VCaP (cell line): Measurements from ENCODE around the gene RASA2.
A peak's percentile ranks its signal among the peaks of the same experiment; 100 is the strongest.

Experiments
- H3K27ac ChIP-seq: fragments of 450-650 bp; 2 replicates; pipeline ENCODE4 v1.5.1; 2017
- TF ChIP-seq, protein P1 (sequence below): fragments of 450-650 bp; conservative IDR thresholded peaks from 2 replicates; pipeline ENCODE4 v1.5.1; 2017; ENCODE audit warnings: mild to moderate bottlenecking, moderate library complexity

The RASA2 gene

DNA sequence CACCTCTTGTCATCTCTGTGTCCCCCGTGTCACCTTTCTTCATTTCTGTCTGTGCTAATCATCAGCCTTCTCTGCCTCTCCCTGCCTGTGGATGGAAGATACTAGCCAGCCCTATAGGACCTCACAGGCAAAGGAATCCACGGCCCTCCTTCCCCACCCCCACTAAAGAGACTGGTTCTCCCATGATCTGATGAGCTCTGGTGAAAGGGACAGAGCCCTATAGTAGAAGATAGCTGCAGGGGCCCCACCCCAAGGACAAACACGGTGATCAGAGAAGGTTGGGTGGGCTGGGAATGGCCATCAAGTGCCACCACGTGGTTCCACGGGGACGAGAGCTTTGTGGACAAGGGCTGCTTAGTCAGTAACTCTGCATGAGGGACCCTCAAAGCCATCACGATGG is 27.8 kb upstream of the RASA2 start:
- TF ChIP-seq, protein P1, sequence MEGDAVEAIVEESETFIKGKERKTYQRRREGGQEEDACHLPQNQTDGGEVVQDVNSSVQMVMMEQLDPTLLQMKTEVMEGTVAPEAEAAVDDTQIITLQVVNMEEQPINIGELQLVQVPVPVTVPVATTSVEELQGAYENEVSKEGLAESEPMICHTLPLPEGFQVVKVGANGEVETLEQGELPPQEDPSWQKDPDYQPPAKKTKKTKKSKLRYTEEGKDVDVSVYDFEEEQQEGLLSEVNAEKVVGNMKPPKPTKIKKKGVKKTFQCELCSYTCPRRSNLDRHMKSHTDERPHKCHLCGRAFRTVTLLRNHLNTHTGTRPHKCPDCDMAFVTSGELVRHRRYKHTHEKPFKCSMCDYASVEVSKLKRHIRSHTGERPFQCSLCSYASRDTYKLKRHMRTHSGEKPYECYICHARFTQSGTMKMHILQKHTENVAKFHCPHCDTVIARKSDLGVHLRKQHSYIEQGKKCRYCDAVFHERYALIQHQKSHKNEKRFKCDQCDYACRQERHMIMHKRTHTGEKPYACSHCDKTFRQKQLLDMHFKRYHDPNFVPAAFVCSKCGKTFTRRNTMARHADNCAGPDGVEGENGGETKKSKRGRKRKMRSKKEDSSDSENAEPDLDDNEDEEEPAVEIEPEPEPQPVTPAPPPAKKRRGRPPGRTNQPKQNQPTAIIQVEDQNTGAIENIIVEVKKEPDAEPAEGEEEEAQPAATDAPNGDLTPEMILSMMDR = no peak

DNA sequence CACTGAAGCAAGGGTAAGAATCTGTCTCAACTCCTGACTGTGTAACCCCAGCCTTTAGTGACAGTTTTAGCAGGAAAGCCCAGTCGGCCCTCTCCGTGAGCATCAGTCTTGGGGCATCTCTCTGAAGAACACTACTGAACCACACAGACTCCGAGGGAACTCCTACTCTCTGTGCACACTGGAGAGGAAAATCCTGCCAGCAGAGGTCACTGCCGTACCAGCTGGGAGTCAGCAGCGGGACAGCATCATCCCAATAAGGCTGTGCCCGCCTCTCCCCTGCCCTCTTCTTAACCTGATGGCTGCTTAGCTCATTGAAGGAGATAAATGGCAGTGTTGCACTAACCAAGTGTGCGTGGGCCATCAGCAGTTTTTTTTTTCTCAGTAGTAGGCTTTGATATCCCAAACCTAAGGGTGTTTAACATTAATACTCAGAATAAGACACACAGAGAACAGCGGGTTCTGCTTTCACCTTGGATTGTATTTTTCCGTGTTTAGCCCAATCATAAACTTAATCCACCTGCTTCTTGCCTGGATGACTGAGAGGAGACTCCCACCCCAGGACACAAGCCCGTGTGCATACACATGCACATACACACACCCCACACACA is 26.6 kb upstream of the RASA2 start:
- TF ChIP-seq, protein P1 = peak; percentile 96

More for the DNA sequence above, 27.8 kb upstream of the RASA2 start:
- H3K27ac ChIP-seq = no peak overlapping the region

DNA sequence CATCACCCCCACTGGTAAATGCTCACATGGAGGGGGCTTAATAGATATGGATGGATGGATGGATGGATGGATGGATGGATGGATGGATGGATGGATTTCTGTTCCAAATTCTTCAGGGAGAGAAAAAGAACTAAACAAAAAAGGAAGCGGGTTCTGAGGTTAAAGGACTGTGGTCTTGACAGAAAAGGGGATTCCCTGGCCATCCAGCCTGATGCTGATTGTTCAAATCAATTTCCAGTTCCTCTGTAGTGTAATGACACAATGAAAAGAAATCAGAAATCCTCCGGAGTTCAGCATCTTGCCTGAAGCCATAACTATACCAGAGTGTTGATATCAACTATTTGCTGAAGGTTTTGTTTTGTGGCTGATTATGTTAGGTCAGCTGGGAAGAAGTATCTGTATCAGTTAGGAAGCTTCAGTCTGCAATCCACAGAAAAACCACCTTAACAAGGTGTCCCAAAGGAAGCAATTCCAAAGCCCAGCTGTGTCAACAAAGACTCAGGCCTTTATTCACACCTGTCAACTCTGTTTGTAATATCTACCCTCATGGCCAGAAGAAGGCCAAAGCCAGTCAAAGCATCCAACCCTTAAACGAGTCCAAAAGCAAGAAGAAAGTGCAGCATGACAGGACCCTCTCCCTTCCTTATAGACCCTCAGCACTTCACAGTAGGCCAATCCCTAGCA is 24.5 kb upstream of the RASA2 start:
- TF ChIP-seq, protein P1 = no peak
- no peak overlapping the region for H3K27ac ChIP-seq

More for the DNA sequence above, 26.6 kb upstream of the RASA2 start:
- H3K27ac ChIP-seq = no peak overlapping the region

DNA sequence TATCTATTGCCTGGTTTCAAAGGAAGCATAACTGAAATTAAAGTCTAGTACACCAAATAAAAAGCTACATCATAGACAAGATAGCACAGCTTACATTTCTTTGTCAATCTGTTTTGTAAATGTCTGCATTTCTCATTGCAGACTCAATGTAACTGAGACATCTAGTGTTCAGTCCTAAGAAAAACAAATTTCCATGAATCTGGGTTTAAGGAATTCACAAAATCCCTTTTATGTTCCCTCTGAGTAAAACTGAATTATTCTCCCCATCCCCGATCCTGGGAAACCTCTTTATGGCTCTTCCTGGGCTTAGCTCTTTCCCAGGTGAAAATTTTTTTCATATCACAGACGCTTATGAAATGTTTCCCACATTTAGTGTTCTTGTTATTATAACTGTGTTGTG is 21.6 kb upstream of the RASA2 start:
- TF ChIP-seq, protein P1 = peak; percentile 69

DNA sequence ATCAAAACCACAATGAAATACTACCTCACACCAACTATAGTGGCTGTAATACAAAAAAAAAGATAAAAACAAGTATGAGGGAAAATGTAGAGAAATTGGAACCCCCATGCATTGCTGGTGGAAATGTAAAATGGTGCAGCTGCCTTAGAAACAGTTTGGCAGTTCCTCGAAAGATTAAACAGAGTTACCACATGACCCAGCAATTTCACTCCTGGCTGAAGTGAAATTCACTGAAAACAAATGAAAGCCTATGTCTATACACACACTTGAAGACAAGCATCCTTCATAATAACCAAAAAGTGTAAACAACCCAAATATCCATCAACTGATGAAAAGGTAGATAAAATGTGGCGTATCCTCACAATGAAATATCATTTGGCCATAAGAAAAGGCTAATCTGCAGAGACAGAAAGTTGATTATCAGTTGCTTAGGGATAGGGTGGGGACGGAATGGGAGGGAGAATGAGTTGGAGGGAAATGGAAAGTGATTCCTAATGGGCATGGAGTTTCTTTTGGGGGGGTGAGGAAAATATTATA is 20.1 kb upstream of the RASA2 start:
- H3K27ac ChIP-seq = no peak overlapping the region
- TF ChIP-seq, protein P1 = no peak

More for the DNA sequence above, 21.6 kb upstream of the RASA2 start:
- H3K27ac ChIP-seq = no peak overlapping the region

DNA sequence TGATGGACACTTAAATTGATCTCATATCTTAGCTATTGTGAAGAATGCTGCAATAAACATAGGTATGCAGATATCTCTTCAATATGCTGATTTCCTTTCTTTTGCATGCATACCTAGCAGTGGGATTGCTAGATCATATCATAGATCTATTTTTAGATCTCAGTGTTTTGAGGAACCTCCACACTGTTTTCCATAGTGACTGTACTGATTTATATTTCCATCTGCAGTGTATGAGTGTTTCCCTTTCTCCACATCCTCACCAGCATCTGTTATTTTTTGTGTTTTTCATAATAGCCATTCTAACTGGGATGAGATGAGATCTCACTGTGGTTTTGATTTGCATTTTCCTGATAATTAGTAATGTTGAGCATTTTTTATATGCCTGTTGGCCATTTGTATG is 17.1 kb upstream of the RASA2 start:
- no peak overlapping the region for H3K27ac ChIP-seq
- TF ChIP-seq, protein P1 = no peak

DNA sequence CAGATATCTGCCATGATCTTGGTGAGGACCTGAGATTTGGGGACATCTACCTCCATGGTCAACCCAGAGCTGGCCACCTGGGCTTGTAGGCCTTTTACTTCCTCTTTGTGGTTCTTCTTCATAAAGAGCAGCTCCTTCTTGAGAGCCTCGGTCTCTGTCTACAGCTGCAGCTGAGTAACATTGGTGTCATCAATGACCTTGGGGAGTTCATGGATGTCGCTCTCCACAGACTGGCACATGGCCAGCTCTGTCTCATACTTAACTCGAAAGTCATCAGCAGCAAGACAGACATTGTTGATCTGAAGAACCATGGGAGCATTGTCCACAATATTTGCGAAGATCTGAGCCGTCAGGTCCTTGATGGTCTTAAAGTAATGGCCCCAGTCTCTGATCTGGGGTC is 15.7 kb upstream of the RASA2 start:
- TF ChIP-seq, protein P1 = no peak
- H3K27ac ChIP-seq = no peak overlapping the region
